Measurements from ENCODE around the gene KCNQ5.
"Not testable (repeated sequence)": the region's sequence is repeated elsewhere in the genome, so short reads cannot be mapped to it uniquely, and the experiment has no call there.

Gene KCNQ5

DNA sequence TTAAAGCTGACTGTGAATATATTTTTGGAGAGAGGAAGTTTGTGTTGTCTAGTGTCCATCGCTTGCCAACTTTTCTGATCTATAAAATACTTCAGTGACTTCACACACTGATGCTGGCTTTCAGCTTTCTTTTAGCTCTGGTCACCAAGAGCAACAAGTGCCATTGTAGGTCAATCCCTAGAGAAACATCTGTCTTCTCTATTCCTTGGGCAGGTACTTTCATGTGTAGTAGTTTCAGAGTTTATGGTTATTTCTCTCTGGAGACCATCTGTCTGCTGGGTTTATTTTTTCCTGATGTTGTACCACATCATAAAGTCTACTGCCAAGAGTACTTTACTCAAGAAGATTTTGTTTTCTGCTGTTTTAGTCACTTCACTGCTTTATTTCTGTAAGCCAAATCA, 353.5 kb downstream of the KCNQ5 start:
- H3K9me3 ChIP-seq (ENCODE audit: control insufficient read depth, low read length) = no peaks in the 10 kb centered on the region
- H3K79me2 ChIP-seq = no peaks in the 10 kb centered on the region
- no peak overlapping the region for H3K4me3 ChIP-seq (ENCODE audit: low read depth, low read length)
- TF ChIP-seq, protein P1, sequence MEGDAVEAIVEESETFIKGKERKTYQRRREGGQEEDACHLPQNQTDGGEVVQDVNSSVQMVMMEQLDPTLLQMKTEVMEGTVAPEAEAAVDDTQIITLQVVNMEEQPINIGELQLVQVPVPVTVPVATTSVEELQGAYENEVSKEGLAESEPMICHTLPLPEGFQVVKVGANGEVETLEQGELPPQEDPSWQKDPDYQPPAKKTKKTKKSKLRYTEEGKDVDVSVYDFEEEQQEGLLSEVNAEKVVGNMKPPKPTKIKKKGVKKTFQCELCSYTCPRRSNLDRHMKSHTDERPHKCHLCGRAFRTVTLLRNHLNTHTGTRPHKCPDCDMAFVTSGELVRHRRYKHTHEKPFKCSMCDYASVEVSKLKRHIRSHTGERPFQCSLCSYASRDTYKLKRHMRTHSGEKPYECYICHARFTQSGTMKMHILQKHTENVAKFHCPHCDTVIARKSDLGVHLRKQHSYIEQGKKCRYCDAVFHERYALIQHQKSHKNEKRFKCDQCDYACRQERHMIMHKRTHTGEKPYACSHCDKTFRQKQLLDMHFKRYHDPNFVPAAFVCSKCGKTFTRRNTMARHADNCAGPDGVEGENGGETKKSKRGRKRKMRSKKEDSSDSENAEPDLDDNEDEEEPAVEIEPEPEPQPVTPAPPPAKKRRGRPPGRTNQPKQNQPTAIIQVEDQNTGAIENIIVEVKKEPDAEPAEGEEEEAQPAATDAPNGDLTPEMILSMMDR (IDR thresholded peaks at IDR 0.05) = no peak
- H2AFZ ChIP-seq = no peak overlapping the region
- no peak overlapping the region for H3K27ac ChIP-seq
- no peaks in the 10 kb centered on the region for H3K4me1 ChIP-seq
- no peak overlapping the region for H3K4me2 ChIP-seq (ENCODE audit: low read length)
- H3K9ac ChIP-seq = no peak overlapping the region
- H3K36me3 ChIP-seq (ENCODE audit: control insufficient read depth, insufficient read depth, low read length) = no peaks in the 10 kb centered on the region
- no peaks in the 10 kb centered on the region for H3K27me3 ChIP-seq (ENCODE audit: control insufficient read depth, insufficient read depth, low read length)

DNA sequence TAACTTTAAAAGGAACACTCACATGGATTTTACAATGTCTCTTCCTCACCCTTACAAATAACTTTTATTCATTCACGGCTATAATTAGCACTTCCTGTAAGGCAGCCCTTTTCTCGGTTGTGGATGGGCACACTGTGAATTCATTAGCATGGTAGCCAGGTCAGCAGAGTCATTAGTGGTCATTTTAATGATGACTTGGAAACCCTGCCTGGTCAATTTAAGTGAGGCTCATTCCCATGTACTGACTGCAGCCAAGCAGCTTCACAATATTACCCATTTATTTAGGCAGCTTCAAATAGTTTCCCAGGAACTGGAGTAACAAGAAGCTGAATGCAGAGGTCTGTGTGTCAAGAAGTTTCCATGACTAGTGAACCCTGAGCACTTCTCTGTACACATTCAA, 354.6 kb downstream of the KCNQ5 start:
- H3K27me3 ChIP-seq (ENCODE audit: control insufficient read depth, insufficient read depth, low read length) = no peaks in the 10 kb centered on the region
- no peak overlapping the region for H3K4me2 ChIP-seq (ENCODE audit: low read length)
- no peaks in the 10 kb centered on the region for H3K36me3 ChIP-seq (ENCODE audit: control insufficient read depth, insufficient read depth, low read length)
- no peaks in the 10 kb centered on the region for H3K9me3 ChIP-seq (ENCODE audit: control insufficient read depth, low read length)
- no peaks in the 10 kb centered on the region for H3K4me1 ChIP-seq
- no peaks in the 10 kb centered on the region for H3K79me2 ChIP-seq
- TF ChIP-seq, protein P1 (IDR thresholded peaks at IDR 0.05) = no peak
- no peak overlapping the region for H3K4me3 ChIP-seq (ENCODE audit: low read depth, low read length)
- H3K9ac ChIP-seq = no peak overlapping the region
- H3K27ac ChIP-seq = no peak overlapping the region
- no peak overlapping the region for H2AFZ ChIP-seq

DNA sequence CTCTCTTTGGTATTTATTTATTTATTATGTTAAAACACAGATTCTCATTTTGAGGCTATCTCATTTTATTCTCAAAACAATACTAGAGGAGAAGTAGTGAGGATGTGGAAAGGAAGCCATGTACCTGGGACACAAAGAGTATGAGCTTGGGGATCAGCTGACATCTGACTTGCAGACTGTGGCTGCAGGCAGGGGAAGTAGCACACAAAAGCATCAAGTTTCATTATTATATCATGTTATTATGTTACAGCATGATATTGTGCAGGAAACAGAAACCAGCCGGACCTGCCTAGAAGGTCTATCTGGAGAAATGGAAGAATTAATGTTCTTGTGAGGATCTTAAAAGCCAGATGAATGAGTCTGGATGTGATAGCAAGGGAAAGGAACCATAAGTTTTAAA, 355.2 kb downstream of the KCNQ5 start:
- Histone ChIP-seq H3K4me1 (no peaks in the 10 kb centered on the region), H3K27me3 (ENCODE audit: control insufficient read depth, insufficient read depth, low read length) (no peaks in the 10 kb centered on the region), H3K36me3 (ENCODE audit: control insufficient read depth, insufficient read depth, low read length) (no peaks in the 10 kb centered on the region), H3K9me3 (ENCODE audit: control insufficient read depth, low read length) (no peaks in the 10 kb centered on the region), H3K27ac (no peak overlapping the region), H3K4me3 (ENCODE audit: low read depth, low read length) (no peak overlapping the region), H3K79me2 (no peaks in the 10 kb centered on the region), H3K9ac (no peak overlapping the region), H2AFZ (no peak overlapping the region), H3K4me2 (ENCODE audit: low read length) (no peak overlapping the region)
- TF ChIP-seq, protein P1 (IDR thresholded peaks at IDR 0.05) = no peak

DNA sequence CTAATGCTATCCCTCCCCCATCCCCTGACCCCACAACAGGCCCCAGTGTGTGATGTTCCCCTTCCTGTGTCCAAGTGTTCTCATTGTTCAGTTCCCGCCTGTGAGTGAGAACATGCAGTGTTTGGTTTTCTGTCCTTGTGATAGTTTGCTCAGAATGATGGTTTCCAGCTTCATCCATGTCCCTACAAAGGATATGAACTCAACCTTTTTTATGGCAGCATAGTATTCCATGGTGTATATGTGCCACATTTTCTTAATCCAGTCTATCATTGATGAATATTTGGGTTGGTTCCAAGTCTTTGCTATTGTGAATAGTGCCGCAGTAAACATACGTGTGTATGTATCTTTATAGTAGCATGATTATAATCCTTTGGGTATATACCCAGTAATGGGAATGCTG, 356.9 kb downstream of the KCNQ5 start:
- not testable (repeated sequence) for H2AFZ ChIP-seq; H3K4me3 ChIP-seq (ENCODE audit: low read depth, low read length); H3K9ac ChIP-seq; H3K79me2 ChIP-seq; H3K4me1 ChIP-seq; H3K4me2 ChIP-seq (ENCODE audit: low read length); H3K36me3 ChIP-seq (ENCODE audit: control insufficient read depth, insufficient read depth, low read length); H3K9me3 ChIP-seq (ENCODE audit: control insufficient read depth, low read length); H3K27me3 ChIP-seq (ENCODE audit: control insufficient read depth, insufficient read depth, low read length); H3K27ac ChIP-seq

DNA sequence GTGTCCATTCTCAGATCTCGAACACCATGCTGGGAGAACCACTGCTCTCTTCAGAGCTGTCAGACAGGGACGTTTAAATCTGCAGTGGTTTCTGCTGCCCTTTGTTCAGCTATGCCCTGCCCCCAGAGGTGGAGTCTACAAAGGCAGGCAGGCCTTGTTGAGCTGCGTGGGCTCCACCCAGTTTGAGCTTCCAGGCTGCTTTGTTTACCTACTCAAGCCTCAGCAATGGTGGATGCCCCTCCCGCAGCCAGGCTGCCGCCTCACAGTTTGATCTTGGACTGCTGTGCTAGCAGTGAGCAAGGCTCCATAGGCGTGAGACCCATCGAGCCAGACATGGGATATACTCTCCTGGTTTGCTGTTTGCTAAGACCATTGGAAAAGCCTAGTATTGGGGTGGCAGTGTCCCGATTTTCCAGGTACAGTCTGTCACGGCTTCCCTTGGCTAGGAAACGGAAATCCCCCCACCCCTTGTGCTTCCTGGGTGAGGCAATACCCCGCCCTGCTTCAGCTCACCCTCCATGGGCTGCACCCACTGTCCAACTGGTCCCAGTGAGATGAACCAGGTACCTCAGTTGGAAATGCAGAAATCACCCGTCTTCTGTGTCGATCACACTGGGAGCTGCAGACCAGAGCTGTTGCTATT, 362.4 kb downstream of the KCNQ5 start:
- H3K4me3 ChIP-seq (ENCODE audit: low read depth, low read length); H3K4me2 ChIP-seq (ENCODE audit: low read length): not testable (repeated sequence)

More for the DNA sequence above, 362.4 kb downstream of the KCNQ5 start:
- H3K9me3 ChIP-seq (ENCODE audit: control insufficient read depth, low read length); H2AFZ ChIP-seq; H3K9ac ChIP-seq; H3K79me2 ChIP-seq; H3K4me1 ChIP-seq; H3K27ac ChIP-seq; H3K27me3 ChIP-seq (ENCODE audit: control insufficient read depth, insufficient read depth, low read length); H3K36me3 ChIP-seq (ENCODE audit: control insufficient read depth, insufficient read depth, low read length): not testable (repeated sequence)

Measured in parathyroid adenoma (tissue), 2 donors.